Kidney (tissue), 14 donors: ENCODE data around the gene SYT7. TPM values are rescaled to one million over a fixed set of nuclear protein-coding genes. Genes with fewer than 3 reads are reported as not detected.

Experiments
- DNase-seq, 5 donors: peaks; one replicate each; pipeline ENCODE4 v3.0.0-alpha.2; 2013 to 2020
- FAIRE-seq: peaks from 2 replicates; lab custom pipeline; 2012; peaks lifted over from hg19 to GRCh38; lab: Jason Lieb, UNC
- H3K27ac ChIP-seq, 2 donors: one replicate each; pipeline ENCODE4 v1.7.0; 2013; ENCODE audit warnings: low read depth in 2 of 2, low read length in 2 of 2, inconsistent platforms in 1 of 2
- H3K27me3 ChIP-seq: one replicate; pipeline ENCODE4 v1.7.1; 2013; ENCODE audit warnings: low read length, inconsistent platforms; ENCODE audit not compliant: control insufficient read depth, insufficient read depth
- H3K36me3 ChIP-seq, 3 donors: one replicate each; pipeline versions ENCODE4 v1.7.0 to v1.7.1; 2013; ENCODE audit warnings: low read length in 3 of 3, control low read depth in 1 of 3, inconsistent platforms in 1 of 3; ENCODE audit not compliant: insufficient read depth in 3 of 3, control insufficient read depth in 2 of 3
- H3K4me1 ChIP-seq, 3 donors: one replicate each; pipeline versions ENCODE4 v1.7.0 to v1.7.1; 2013; ENCODE audit warnings: low read length in 3 of 3, inconsistent platforms in 1 of 3, low read depth in 1 of 3; ENCODE audit not compliant: control insufficient read depth in 2 of 3, insufficient read depth in 2 of 3
- H3K4me3 ChIP-seq, 3 donors: one replicate each; pipeline versions ENCODE4 v1.7.0 to v1.8.1; 2013; ENCODE audit warnings: low read length in 3 of 3, control low read depth in 1 of 3, inconsistent platforms in 1 of 3
- H3K9ac ChIP-seq, 3 donors: one replicate each; pipeline versions ENCODE4 v1.7.0 to v1.7.1; 2013; ENCODE audit warnings: low read length in 3 of 3, control low read depth in 1 of 3, inconsistent platforms in 1 of 3
- H3K9me3 ChIP-seq, 3 donors: one replicate each; pipeline versions ENCODE4 v1.7.0 to v1.7.1; 2013; ENCODE audit warnings: low read length in 3 of 3, control low read depth in 1 of 3, inconsistent platforms in 1 of 3; ENCODE audit not compliant: control insufficient read depth in 2 of 3, insufficient read depth in 1 of 3
- CTCF ChIP-seq: IDR thresholded peaks from 3 replicates; pipeline ENCODE4 v1.5.1; 2012; ENCODE audit warnings: mild to moderate bottlenecking, moderate library complexity, borderline replicate concordance; ENCODE audit not compliant: insufficient read depth; ENCODE audit errors: extremely low read depth
- intact Hi-C: fragments of 100-400 bp; cut with DNase I; formaldehyde crosslinking; loops from one replicate; pipeline ENCODE4 v1.11.1; 2022
- polyA plus RNA-seq: library from polyadenylated mRNA; stranded (reverse); fragments of 350-450 nt; fragmentation: Illumina TruSeq; extraction: RNeasy Lipid Tissue Mini Kit (QIAGEN cat#74804); gene quantifications from one replicate; pipeline ENCODE4 v1.2.3, GENCODE V29; 2014; ENCODE audit warnings: low read depth, low replicate concordance; ENCODE audit not compliant: insufficient read depth
- total RNA-seq: library from RNA; stranded (reverse); fragmentation: NEBNext Ultra II Directional; extraction: Animal tissue kit (Norgen Biotek cat#: 25700); gene quantifications from one replicate; pipeline ENCODE4 v1.2.1, GENCODE V29; 2021
- donor health status: control.
- donor health status: control.
- donor health status: control.
- donor health status: control.
- donor health status: control.
- donor health status: DM: yes; HTN: yes; CAD: no.
- donor health status: Normal renal cell carcinoma (clear cell type).

SYT7 gene
- total and polyA plus RNA-seq, 2 donors from 2014 or later = 5.7 to 6.7 TPM

- Histone ChIP-seq H3K27ac (no peak overlapping the region), H3K9me3 (no peaks in the 10 kb centered on the region), H3K9ac (no peak overlapping the region), H3K36me3 (no peaks in the 10 kb centered on the region), H3K27me3 (peaks cover 18% of the 10 kb centered on the region), H3K4me3 (no peak overlapping the region), H3K4me1 (peaks cover 0 to 6% (median 0%) of the 10 kb centered on the region in 3 donors)
- intact Hi-C loops = no loop called here
- no peak for FAIRE-seq
- DNase-seq = no peak
- no peak for TF ChIP-seq CTCF
Observed at GRCh38 chr11:61556621-61557020, 24.3 kb downstream of the SYT7 start.

- no peaks in the 10 kb centered on the region for H3K36me3 ChIP-seq
- intact Hi-C loops = no loop called here
- H3K4me3 ChIP-seq = no peak overlapping the region
- peaks cover 18% of the 10 kb centered on the region for H3K27me3 ChIP-seq
- TF ChIP-seq CTCF = no peak
- no peak overlapping the region for H3K9ac ChIP-seq
- H3K4me1 ChIP-seq = peaks cover 0 to 9% (median 0%) of the 10 kb centered on the region in 3 donors
- H3K9me3 ChIP-seq = no peaks in the 10 kb centered on the region
- DNase-seq = no peak
- H3K27ac ChIP-seq = no peak overlapping the region
- FAIRE-seq = no peak
Observed at GRCh38 chr11:61555978-61556377, 24.9 kb downstream of the SYT7 start.

GRCh38 chr11:61555051-61555969, 25.6 kb downstream of the SYT7 start:
- DNase-seq (peak in 4 of 5 donors; percentile 45 to 80 (median 63)), FAIRE-seq (no peak)
- Histone ChIP-seq H3K27ac (no peak overlapping the region), H3K4me1 (peaks cover 0 to 9% (median 0%) of the 10 kb centered on the region in 3 donors), H3K4me3 (no peak overlapping the region), H3K9me3 (no peaks in the 10 kb centered on the region), H3K27me3 (peaks cover 18% of the 10 kb centered on the region), H3K36me3 (no peaks in the 10 kb centered on the region), H3K9ac (no peak overlapping the region)
- TF ChIP-seq CTCF = no peak
- intact Hi-C loops = no loop called here
